ENCODE data around the gene ADARB2.

DNA sequence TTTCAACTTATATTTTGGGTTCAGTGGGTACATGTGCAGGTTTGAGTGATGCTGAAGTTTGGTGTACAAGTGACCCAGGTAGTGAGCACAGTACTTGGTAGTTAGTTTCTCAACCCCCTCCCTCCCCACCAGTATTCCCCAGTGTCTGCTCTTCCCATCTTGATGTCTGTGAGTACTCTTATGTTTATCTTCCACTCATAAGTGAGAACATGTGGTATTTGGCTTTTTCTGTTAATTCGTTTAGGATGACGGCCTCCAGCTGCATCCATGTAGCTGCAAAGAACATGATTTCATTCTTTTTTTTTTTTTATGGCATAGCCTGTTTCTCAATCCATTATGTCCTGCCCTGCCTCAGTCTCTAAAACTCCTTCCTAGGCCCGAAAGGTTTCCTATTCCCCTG is 459.0 kb downstream of the ADARB2 start:
- TF ChIP-seq, protein P1, sequence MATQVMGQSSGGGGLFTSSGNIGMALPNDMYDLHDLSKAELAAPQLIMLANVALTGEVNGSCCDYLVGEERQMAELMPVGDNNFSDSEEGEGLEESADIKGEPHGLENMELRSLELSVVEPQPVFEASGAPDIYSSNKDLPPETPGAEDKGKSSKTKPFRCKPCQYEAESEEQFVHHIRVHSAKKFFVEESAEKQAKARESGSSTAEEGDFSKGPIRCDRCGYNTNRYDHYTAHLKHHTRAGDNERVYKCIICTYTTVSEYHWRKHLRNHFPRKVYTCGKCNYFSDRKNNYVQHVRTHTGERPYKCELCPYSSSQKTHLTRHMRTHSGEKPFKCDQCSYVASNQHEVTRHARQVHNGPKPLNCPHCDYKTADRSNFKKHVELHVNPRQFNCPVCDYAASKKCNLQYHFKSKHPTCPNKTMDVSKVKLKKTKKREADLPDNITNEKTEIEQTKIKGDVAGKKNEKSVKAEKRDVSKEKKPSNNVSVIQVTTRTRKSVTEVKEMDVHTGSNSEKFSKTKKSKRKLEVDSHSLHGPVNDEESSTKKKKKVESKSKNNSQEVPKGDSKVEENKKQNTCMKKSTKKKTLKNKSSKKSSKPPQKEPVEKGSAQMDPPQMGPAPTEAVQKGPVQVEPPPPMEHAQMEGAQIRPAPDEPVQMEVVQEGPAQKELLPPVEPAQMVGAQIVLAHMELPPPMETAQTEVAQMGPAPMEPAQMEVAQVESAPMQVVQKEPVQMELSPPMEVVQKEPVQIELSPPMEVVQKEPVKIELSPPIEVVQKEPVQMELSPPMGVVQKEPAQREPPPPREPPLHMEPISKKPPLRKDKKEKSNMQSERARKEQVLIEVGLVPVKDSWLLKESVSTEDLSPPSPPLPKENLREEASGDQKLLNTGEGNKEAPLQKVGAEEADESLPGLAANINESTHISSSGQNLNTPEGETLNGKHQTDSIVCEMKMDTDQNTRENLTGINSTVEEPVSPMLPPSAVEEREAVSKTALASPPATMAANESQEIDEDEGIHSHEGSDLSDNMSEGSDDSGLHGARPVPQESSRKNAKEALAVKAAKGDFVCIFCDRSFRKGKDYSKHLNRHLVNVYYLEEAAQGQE (IDR thresholded peaks at IDR 0.05; ENCODE audit: insufficient read depth in 1 of 2, low read depth in 2 of 2, low read length in 2 of 2) = no peak
- TF ChIP-seq POLR2AphosphoS5 (IDR thresholded peaks at IDR 0.05; ENCODE audit: low read depth, low read length) = no peak
